Esophagus muscularis mucosa (tissue), 4 donors: ENCODE measurements around the gene ATP8B3. TPM values are rescaled to one million over a fixed set of nuclear protein-coding genes. Genes with fewer than 3 reads are reported as not detected.

Experiments
- DNase-seq: peaks from one replicate; pipeline ENCODE4 v3.0.0-alpha.2; 2017; ENCODE audit errors: extremely low spot score
- H3K27ac ChIP-seq, 4 donors: fragments of 200-600 bp; sonication (generic); replicated peaks in 1 of 4; 1 replicate in 3 of 4; 2 replicates in 1 of 4; pipeline ENCODE4 v1.5.1; 2016 to 2019; ENCODE audit warnings: mild to moderate bottlenecking in 1 of 4
- H3K27me3 ChIP-seq, 4 donors: fragments of 200-600 bp; sonication (generic); one replicate each; pipeline versions ENCODE4 v1.5.1 to v1.6.0; 2016 to 2019
- H3K36me3 ChIP-seq, 4 donors: fragments of 200-600 bp; sonication (generic); one replicate each; pipeline ENCODE4 v1.5.1; 2016 to 2019
- H3K4me1 ChIP-seq, 4 donors: fragments of 200-600 bp; sonication (generic); one replicate each; pipeline ENCODE4 v1.5.1; 2016 to 2019
- H3K4me3 ChIP-seq, 4 donors: fragments of 200-600 bp; sonication (generic); 1 replicate in 2 of 4; 2 replicates in 2 of 4; pipeline ENCODE4 v1.5.1; 2016 to 2019; ENCODE audit warnings: mild to moderate bottlenecking in 4 of 4, moderate library complexity in 1 of 4
- H3K9me3 ChIP-seq, 4 donors: fragments of 200-600 bp; sonication (generic); 1 replicate in 3 of 4; 2 replicates in 1 of 4; pipeline ENCODE4 v1.5.1; 2016 to 2019
- CTCF ChIP-seq, 3 experiments: fragments of 200-600 bp in 2 of 3; fragments of 450-650 bp in 1 of 3; sonication (generic) in 2 of 3; IDR thresholded peaks; one replicate each; pipeline ENCODE4 v1.5.1; 2017 to 2019; ENCODE audit warnings: antibody characterized with exemption in 3 of 3, mild to moderate bottlenecking in 2 of 3, moderate library complexity in 1 of 3
- EP300 ChIP-seq: sonication (generic); formaldehyde crosslinking; IDR thresholded peaks from one replicate; pipeline ENCODE4 v1.6.1; 2017; ENCODE audit warnings: antibody characterized with exemption
- POLR2A ChIP-seq: fragments of 450-650 bp; IDR thresholded peaks from one replicate; pipeline ENCODE4 v1.6.1; 2017; ENCODE audit warnings: antibody characterized with exemption, moderate library complexity, mild to moderate bottlenecking, low read depth
- POLR2AphosphoS5 ChIP-seq, 2 donors: sonication (generic); formaldehyde crosslinking; IDR thresholded peaks; one replicate each; pipeline ENCODE4 v1.6.1; 2017; ENCODE audit warnings: antibody characterized with exemption in 2 of 2
- WGBS: methylation state at CpG from one replicate; pipeline ENCODE4 v1.1.5; 2018; 5-methylcytosine and 5-hydroxymethylcytosine counted together
- intact Hi-C: fragments of 100-400 bp; cut with DNase I; formaldehyde crosslinking; loops from one replicate; pipeline ENCODE4 v1.15.1; 2023
- total RNA-seq, 4 donors: library from RNA; depleted of rRNA; stranded (reverse); fragments of >200 nt; gene quantifications; one replicate each; pipeline versions ENCODE4 v1.1.0 to v1.2.1, GENCODE V29; 2016

The ATP8B3 gene
- total RNA-seq, 4 donors from 2014 or later, result 0.19 to 0.92 (median 0.66) TPM

DNA sequence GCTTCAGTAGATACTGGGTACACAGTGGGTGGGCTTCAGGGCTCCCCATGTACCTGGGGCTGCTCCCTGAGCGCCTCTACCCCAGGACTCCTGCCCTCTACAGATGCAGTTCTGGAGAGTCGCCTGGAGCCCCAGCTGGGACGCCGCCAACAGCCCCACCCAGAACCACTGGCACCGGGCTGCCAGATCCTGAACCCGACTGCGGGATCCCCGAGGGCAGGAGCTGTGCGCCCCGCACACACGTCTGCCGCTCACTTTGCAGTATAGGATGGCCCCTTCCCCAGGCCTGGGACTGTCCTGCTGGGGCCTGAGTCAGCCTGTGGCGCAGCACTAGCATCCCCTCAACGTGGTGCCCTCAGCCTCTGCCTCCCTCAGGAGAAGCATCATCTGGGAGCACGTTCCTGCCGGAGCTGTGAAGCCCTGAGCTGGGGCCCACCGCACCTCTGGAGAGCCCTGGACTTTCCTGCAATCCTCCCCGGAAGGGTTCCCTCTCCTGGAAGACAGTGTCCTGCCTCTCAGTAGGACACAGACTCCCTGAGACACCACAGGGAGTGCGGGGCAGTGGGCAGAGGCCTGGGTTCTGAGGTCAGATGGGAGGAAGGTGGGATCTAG lies 32.5 kb upstream of the ATP8B3 start:
- H3K36me3 ChIP-seq, result peaks cover 0 to 32% (median 8%) of the 10 kb centered on the region in 4 donors
- peaks cover 69 to 89% (median 81%) of the 10 kb centered on the region in 4 donors for H3K4me1 ChIP-seq
- TF ChIP-seq POLR2AphosphoS5 (IDR thresholded peaks at IDR 0.05), result no peak
- TF ChIP-seq EP300, result no peak
- no peak for TF ChIP-seq POLR2A
- TF ChIP-seq CTCF (IDR thresholded peaks at IDR 0.05), result no peak
- no peak overlapping the region for H3K4me3 ChIP-seq
- DNase-seq, result no peak
- H3K9me3 ChIP-seq, result no peaks in the 10 kb centered on the region
- no peak overlapping the region for H3K27ac ChIP-seq
- intact Hi-C loops, result no loop called here
- H3K27me3 ChIP-seq, result no peaks in the 10 kb centered on the region
- WGBS, result 75% methylated on average over 13 of the region's 19 CpGs

- intact Hi-C loops, result no loop called here
- H3K4me3 ChIP-seq, result no peak overlapping the region
- no peak overlapping the region for H3K27ac ChIP-seq
- no peaks in the 10 kb centered on the region for H3K9me3 ChIP-seq
- 92% methylated on average over 5 of the region's 25 CpGs for WGBS
- no peaks in the 10 kb centered on the region for H3K27me3 ChIP-seq
- no peak for TF ChIP-seq CTCF (IDR thresholded peaks at IDR 0.05)
- H3K36me3 ChIP-seq, result peaks cover 0 to 36% (median 10%) of the 10 kb centered on the region in 4 donors
- DNase-seq, result no peak
- H3K4me1 ChIP-seq, result peaks cover 73 to 93% (median 85%) of the 10 kb centered on the region in 4 donors
These were observed 31.7 kb upstream of the ATP8B3 start for GRCh38 chr19:1843646-1844394.

- WGBS, result 83% methylated on average over 22 of the region's 22 CpGs
- H3K27me3 ChIP-seq, result no peaks in the 10 kb centered on the region
- H3K9me3 ChIP-seq, result no peaks in the 10 kb centered on the region
- TF ChIP-seq CTCF (IDR thresholded peaks at IDR 0.05) (no peak), POLR2A (no peak), POLR2AphosphoS5 (IDR thresholded peaks at IDR 0.05) (no peak), EP300 (no peak)
- no peak for DNase-seq
- peaks cover 0 to 43% (median 10%) of the 10 kb centered on the region in 4 donors for H3K36me3 ChIP-seq
- H3K27ac ChIP-seq, result no peak overlapping the region
- H3K4me1 ChIP-seq, result peaks cover 73 to 98% (median 85%) of the 10 kb centered on the region in 4 donors
- intact Hi-C loops, result no loop called here
- H3K4me3 ChIP-seq, result no peak overlapping the region
These were observed 31.0 kb upstream of the ATP8B3 start for GRCh38 chr19:1843116-1843515.

- no peak for TF ChIP-seq POLR2A
- TF ChIP-seq POLR2AphosphoS5 (IDR thresholded peaks at IDR 0.05), result no peak
- no peak for TF ChIP-seq CTCF (IDR thresholded peaks at IDR 0.05)
- no peak for TF ChIP-seq EP300
- no peak for DNase-seq
- peaks cover 73 to 98% (median 85%) of the 10 kb centered on the region in 4 donors for H3K4me1 ChIP-seq
- H3K27ac ChIP-seq, result peak overlapping the region; percentile 7 to 45 (median 42)
- 70% methylated on average over 21 of the region's 35 CpGs for whole genome bisulfite sequencing
- H3K4me3 ChIP-seq, result peak overlapping the region; percentile 23 to 42 (median 28)
- no peaks in the 10 kb centered on the region for H3K9me3 ChIP-seq
- H3K36me3 ChIP-seq, result peaks cover 0 to 43% (median 10%) of the 10 kb centered on the region in 4 donors
- no peaks in the 10 kb centered on the region for H3K27me3 ChIP-seq
- intact Hi-C loops, result no loop called here
These were observed 29.3 kb upstream of the ATP8B3 start for GRCh38 chr19:1841209-1841924.
